Nephron (organoid): ENCODE measurements around the gene PLAGL1.

Experiments used
- H3K27ac Mint-ChIP-seq, 3 experiments: 2 replicates each; pipeline ENCODE4 v1.8.0; 2020; ENCODE audit warnings: mixed read lengths in 3 of 3, mild to moderate bottlenecking in 2 of 3, moderate library complexity in 1 of 3
- H3K27me3 Mint-ChIP-seq: 2 replicates; pipeline ENCODE4 v1.8.0; 2021; ENCODE audit warnings: low read depth, mild to moderate bottlenecking, moderate library complexity, mixed read lengths
- H3K36me3 Mint-ChIP-seq: 2 replicates; pipeline ENCODE4 v1.8.0; 2020; ENCODE audit warnings: low read depth, mixed read lengths
- H3K4me1 Mint-ChIP-seq: 2 replicates; pipeline ENCODE4 v1.8.0; 2020; ENCODE audit warnings: mixed read lengths
- H3K4me3 Mint-ChIP-seq, 3 experiments: 2 replicates each; pipeline ENCODE4 v1.8.0; 2020; ENCODE audit warnings: mild to moderate bottlenecking in 3 of 3, mixed read lengths in 3 of 3, moderate library complexity in 2 of 3
- H3K9me3 Mint-ChIP-seq: 2 replicates; pipeline ENCODE4 v1.8.0; 2020; ENCODE audit warnings: mixed read lengths
- CTCF ChIP-seq, 3 experiments: fragments of 200-600 bp; sonication (generic); IDR thresholded peaks; one replicate each; pipeline ENCODE4 v1.5.0; 2021; ENCODE audit warnings: antibody characterized with exemption in 3 of 3; ENCODE audit not compliant: unreplicated experiment in 3 of 3

The PLAGL1 gene

GRCh38 chr6:143961066-143961465, 47.0 kb downstream of the PLAGL1 start:
- no peak for TF ChIP-seq CTCF (IDR thresholded peaks at IDR 0.05; ENCODE audit: unreplicated experiment in 3 of 3)
- Mint-ChIP-seq H3K27ac (no peak overlapping the region), H3K9me3 (no peaks in the 10 kb centered on the region), H3K27me3 (no peaks in the 10 kb centered on the region), H3K36me3 (peaks cover 13% of the 10 kb centered on the region), H3K4me1 (peaks cover 78% of the 10 kb centered on the region), H3K4me3 (no peak overlapping the region)

DNA sequence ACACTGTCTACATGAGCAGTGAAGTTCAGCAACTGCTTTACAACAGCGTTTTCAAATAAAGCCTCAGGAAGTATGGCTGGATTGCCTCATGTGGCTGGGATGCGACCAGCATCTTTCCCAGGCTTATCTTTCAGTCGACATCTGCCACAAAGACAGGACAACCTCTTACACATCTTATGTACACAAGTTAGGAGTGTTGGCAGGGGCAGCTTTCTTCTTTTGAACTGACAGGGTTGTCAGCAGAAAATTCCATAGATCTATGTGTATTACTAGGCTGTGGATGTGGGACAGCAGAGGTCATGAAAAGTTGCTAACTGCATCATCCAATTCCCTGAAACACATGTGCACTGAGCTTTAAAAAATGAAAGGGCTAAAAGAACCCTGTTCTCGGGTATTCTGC, 48.1 kb downstream of the PLAGL1 start:
- peaks cover 9% of the 10 kb centered on the region for H3K36me3 Mint-ChIP-seq

GRCh38 chr6:143958839-143959399, 49.1 kb downstream of the PLAGL1 start:
- H3K27me3 Mint-ChIP-seq: no peaks in the 10 kb centered on the region
- no peaks in the 10 kb centered on the region for H3K9me3 Mint-ChIP-seq
- H3K4me3 Mint-ChIP-seq: peak overlapping the region in 1 of 3 experiments; percentile 4

More for the DNA sequence above, 48.1 kb downstream of the PLAGL1 start:
- H3K4me1 Mint-ChIP-seq: peaks cover 66% of the 10 kb centered on the region
- no peaks in the 10 kb centered on the region for H3K9me3 Mint-ChIP-seq
- peak overlapping the region in 2 of 3 experiments; percentile 41 to 69 for H3K27ac Mint-ChIP-seq
- no peak overlapping the region for H3K4me3 Mint-ChIP-seq
- no peaks in the 10 kb centered on the region for H3K27me3 Mint-ChIP-seq
- no peak for TF ChIP-seq CTCF (IDR thresholded peaks at IDR 0.05; ENCODE audit: unreplicated experiment in 3 of 3)

DNA sequence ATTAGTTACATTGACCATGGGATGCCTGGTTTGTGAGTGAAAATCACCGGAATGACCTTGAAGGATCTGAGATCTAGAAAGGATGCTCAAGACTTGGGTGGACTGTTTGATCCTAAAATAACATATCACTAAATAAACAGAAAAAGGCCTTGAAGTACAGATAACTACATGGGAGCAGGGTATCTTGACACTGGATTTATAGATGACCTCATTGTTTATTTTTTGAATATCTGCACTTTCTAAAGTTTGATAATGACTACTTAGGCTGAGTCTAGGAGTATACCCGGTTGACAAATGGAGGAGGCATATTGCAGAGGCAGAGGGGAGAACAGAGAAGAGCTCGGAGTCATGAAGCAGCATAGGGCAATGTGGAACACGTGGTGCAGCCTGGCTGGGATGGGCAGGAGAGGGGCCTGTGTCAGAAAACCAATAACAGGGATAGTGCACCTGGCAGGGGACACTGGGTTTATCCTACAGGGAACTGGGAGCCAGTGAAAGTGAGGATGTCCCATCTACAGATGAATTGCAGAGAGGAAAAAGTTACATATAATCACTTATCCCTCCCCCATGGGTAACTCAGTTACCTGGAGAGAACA, 50.3 kb downstream of the PLAGL1 start:
- Mint-ChIP-seq H3K36me3 (peaks cover 9% of the 10 kb centered on the region), H3K27ac (peak overlapping the region in 1 of 3 experiments; percentile 2), H3K9me3 (no peaks in the 10 kb centered on the region), H3K4me3 (no peak overlapping the region), H3K27me3 (no peaks in the 10 kb centered on the region), H3K4me1 (peaks cover 46% of the 10 kb centered on the region)
- no peak for TF ChIP-seq CTCF (IDR thresholded peaks at IDR 0.05; ENCODE audit: unreplicated experiment in 3 of 3)

More at GRCh38 chr6:143958839-143959399, 49.1 kb downstream of the PLAGL1 start:
- no peak for TF ChIP-seq CTCF (IDR thresholded peaks at IDR 0.05; ENCODE audit: unreplicated experiment in 3 of 3)
- H3K4me1 Mint-ChIP-seq: peaks cover 58% of the 10 kb centered on the region
- peaks cover 4% of the 10 kb centered on the region for H3K36me3 Mint-ChIP-seq
- H3K27ac Mint-ChIP-seq: peak overlapping the region; percentile 28 to 76 (median 50)

- peaks cover 39% of the 10 kb centered on the region for H3K4me1 Mint-ChIP-seq
- TF ChIP-seq CTCF (IDR thresholded peaks at IDR 0.05; ENCODE audit: unreplicated experiment in 3 of 3): no peak
- no peak overlapping the region for H3K27ac Mint-ChIP-seq
- peaks cover 12% of the 10 kb centered on the region for H3K36me3 Mint-ChIP-seq
- no peaks in the 10 kb centered on the region for H3K27me3 Mint-ChIP-seq
- H3K9me3 Mint-ChIP-seq: no peaks in the 10 kb centered on the region
- H3K4me3 Mint-ChIP-seq: no peak overlapping the region
Measured at GRCh38 chr6:143955971-143956370, 52.1 kb downstream of the PLAGL1 start.

GRCh38 chr6:143953922-143954321, 54.1 kb downstream of the PLAGL1 start:
- Mint-ChIP-seq H3K27ac (no peak overlapping the region), H3K4me1 (peaks cover 20% of the 10 kb centered on the region), H3K27me3 (no peaks in the 10 kb centered on the region), H3K36me3 (peaks cover 19% of the 10 kb centered on the region), H3K4me3 (no peak overlapping the region), H3K9me3 (no peaks in the 10 kb centered on the region)
- TF ChIP-seq CTCF (IDR thresholded peaks at IDR 0.05; ENCODE audit: unreplicated experiment in 3 of 3): no peak
